Measurements from ENCODE around the gene COL23A1.

COL23A1 gene

GRCh38 chr5:178223828-178224335 is 366.3 kb downstream of the COL23A1 start:
- no peaks in the 10 kb centered on the region for H3K9me3 ChIP-seq (replicated peaks; ENCODE audit: insufficient read depth, low read length)
- no peaks in the 10 kb centered on the region for H3K79me2 ChIP-seq (ENCODE audit: low read length)
- H3K27me3 ChIP-seq (replicated peaks; ENCODE audit: insufficient read depth, low read length), result no peaks in the 10 kb centered on the region
- H3K4me1 ChIP-seq (ENCODE audit: low read length), result no peaks in the 10 kb centered on the region
- no peak for DNase-seq
- no peaks in the 10 kb centered on the region for H3K9me2 ChIP-seq (replicated peaks; ENCODE audit: insufficient read depth, low read length)
- H2AFZ ChIP-seq (ENCODE audit: low read length), result no peak overlapping the region
- TF ChIP-seq EZH2 (optimal IDR thresholded peaks at IDR 0.05; ENCODE audit: low read depth, low read length) (no peak), EZH2phosphoT487 (IDR thresholded peaks at IDR 0.05; ENCODE audit: low read length) (no peak), CTCF (IDR thresholded peaks at IDR 0.05; ENCODE audit: low read length) (no peak)
- H3K9ac ChIP-seq (ENCODE audit: low read length), result no peak overlapping the region
- H3K36me3 ChIP-seq (replicated peaks; ENCODE audit: insufficient read depth, low read length), result no peaks in the 10 kb centered on the region
- peaks cover 5% of the 10 kb centered on the region; the same call in 1 of the 2 replicates for H3F3A ChIP-seq (ENCODE audit: insufficient read depth, low read length)
- H3K4me2 ChIP-seq (ENCODE audit: low read depth, low read length), result no peak overlapping the region
- H4K20me1 ChIP-seq (ENCODE audit: insufficient read depth, low read length), result no peaks in the 10 kb centered on the region
- no peak overlapping the region for H3K4me3 ChIP-seq (ENCODE audit: low read length)
- no peak overlapping the region for H3K27ac ChIP-seq (ENCODE audit: low read length)

- Histone ChIP-seq H3K9me2 (replicated peaks; ENCODE audit: insufficient read depth, low read length) (no peaks in the 10 kb centered on the region), H3K9ac (ENCODE audit: low read length) (no peak overlapping the region), H3K4me2 (ENCODE audit: low read depth, low read length) (no peak overlapping the region), H3K36me3 (replicated peaks; ENCODE audit: insufficient read depth, low read length) (no peaks in the 10 kb centered on the region), H3K27me3 (replicated peaks; ENCODE audit: insufficient read depth, low read length) (no peaks in the 10 kb centered on the region), H3K27ac (ENCODE audit: low read length) (no peak overlapping the region), H3F3A (ENCODE audit: insufficient read depth, low read length) (peaks cover 8% of the 10 kb centered on the region; the same call in 1 of the 2 replicates), H3K4me3 (ENCODE audit: low read length) (no peak overlapping the region), H3K79me2 (ENCODE audit: low read length) (no peaks in the 10 kb centered on the region), H4K20me1 (ENCODE audit: insufficient read depth, low read length) (no peaks in the 10 kb centered on the region), H2AFZ (ENCODE audit: low read length) (no peak overlapping the region), H3K4me1 (ENCODE audit: low read length) (no peaks in the 10 kb centered on the region), H3K9me3 (replicated peaks; ENCODE audit: insufficient read depth, low read length) (no peaks in the 10 kb centered on the region)
- DNase-seq, result no peak
- TF ChIP-seq CTCF (IDR thresholded peaks at IDR 0.05; ENCODE audit: low read length) (no peak), EZH2phosphoT487 (IDR thresholded peaks at IDR 0.05; ENCODE audit: low read length) (no peak), EZH2 (optimal IDR thresholded peaks at IDR 0.05; ENCODE audit: low read depth, low read length) (no peak)
These were observed 366.9 kb downstream of the COL23A1 start for GRCh38 chr5:178223196-178223773.

- H2AFZ ChIP-seq (ENCODE audit: low read length), result no peak overlapping the region
- no peak overlapping the region for H3K9ac ChIP-seq (ENCODE audit: low read length)
- H3K79me2 ChIP-seq (ENCODE audit: low read length), result no peaks in the 10 kb centered on the region
- TF ChIP-seq EZH2 (optimal IDR thresholded peaks at IDR 0.05; ENCODE audit: low read depth, low read length), result no peak
- TF ChIP-seq EZH2phosphoT487 (IDR thresholded peaks at IDR 0.05; ENCODE audit: low read length), result no peak
- no peak for TF ChIP-seq CTCF (IDR thresholded peaks at IDR 0.05; ENCODE audit: low read length)
- no peak overlapping the region for H3K4me2 ChIP-seq (ENCODE audit: low read depth, low read length)
- no peaks in the 10 kb centered on the region for H3K4me1 ChIP-seq (ENCODE audit: low read length)
- no peak for DNase-seq
- no peaks in the 10 kb centered on the region for H3K36me3 ChIP-seq (replicated peaks; ENCODE audit: insufficient read depth, low read length)
- H3K27ac ChIP-seq (ENCODE audit: low read length), result no peak overlapping the region
- no peak overlapping the region for H3K4me3 ChIP-seq (ENCODE audit: low read length)
- H4K20me1 ChIP-seq (ENCODE audit: insufficient read depth, low read length), result no peaks in the 10 kb centered on the region
- H3K9me2 ChIP-seq (replicated peaks; ENCODE audit: insufficient read depth, low read length), result no peaks in the 10 kb centered on the region
- H3F3A ChIP-seq (ENCODE audit: insufficient read depth, low read length), result peaks cover 10% of the 10 kb centered on the region; the same call in 1 of the 2 replicates
- no peaks in the 10 kb centered on the region for H3K27me3 ChIP-seq (replicated peaks; ENCODE audit: insufficient read depth, low read length)
- H3K9me3 ChIP-seq (replicated peaks; ENCODE audit: insufficient read depth, low read length), result no peaks in the 10 kb centered on the region
These were observed 367.9 kb downstream of the COL23A1 start for GRCh38 chr5:178222292-178222691.

Measured in MM.1S (cell line).